K562 (cell line): ENCODE results near the gene PRDM11. TPM values are rescaled to one million over a fixed set of nuclear protein-coding genes. Genes with fewer than 3 reads are reported as not detected.

Experiments
- CHD7 ChIP-seq: fragments of 200-600 bp; sonication (generic); IDR thresholded peaks from one replicate; pipeline ENCODE4 v1.6.1; 2012; ENCODE audit warnings: mild to moderate bottlenecking, low read depth, low read length, inconsistent platforms
- CLOCK ChIP-seq: fragments of 250-450 bp; sonication (Bioruptor Pico); IDR thresholded peaks from 2 replicates; pipeline ENCODE4 v1.4.0; 2020; ENCODE audit warnings: mild to moderate bottlenecking, moderate library complexity, borderline replicate concordance
- FOSL1 ChIP-seq: fragments of 200-800 bp; sonication (Bioruptor generic); conservative IDR thresholded peaks from 2 replicates; pipeline ENCODE4 v1.6.1; 2016; ENCODE audit warnings: missing genetic modification characterization, missing compliant biosample characterization
- PHB2 ChIP-seq: fragments of 450-650 bp; IDR thresholded peaks from 2 replicates; pipeline ENCODE4 v1.6.1; 2017; ENCODE audit warnings: low read depth
- ZSCAN29 ChIP-seq: fragments of 450-650 bp; IDR thresholded peaks from 2 replicates; pipeline ENCODE4 v1.6.1; 2017
- polyA plus RNA-seq, 8 experiments: library from polyadenylated mRNA; depleted of rRNA in 4 of 8; stranded (reverse) in 5 of 8; unstranded in 3 of 8; fragments of >200 nt; fragmentation: Nextera tagmentation in 2 of 8; fragmentation: Illumina TruSeq in 1 of 8; extraction: Ambion mirVana in 2 of 8; extraction: Trizol in 1 of 8; gene quantifications; 2 replicates each; pipeline versions ENCODE4 v1.2.1 to v1.2.3, GENCODE V29; 2011 to 2014; ENCODE audit warnings: inconsistent platforms in 1 of 8, missing spikeins in 1 of 8
- total RNA-seq, 7 experiments: library from RNA; depleted of rRNA in 6 of 7; stranded (reverse); fragments of >200 nt in 6 of 7; fragmentation: Illumina TruSeq in 2 of 7; extraction: Trizol in 2 of 7; gene quantifications; 2 replicates each; pipeline versions ENCODE4 v1.2.1 to v1.2.3, GENCODE V29; 2011 to 2021; ENCODE audit warnings: low replicate concordance in 1 of 7
- TF ChIP-seq, protein P1 (sequence below): fragments of 200-800 bp; sonication (Bioruptor generic); IDR thresholded peaks from 2 replicates; pipeline ENCODE4 v1.6.1; 2016; ENCODE audit warnings: missing genetic modification characterization, missing compliant biosample characterization

The PRDM11 gene
- total and polyA plus RNA-seq, 9 of the 15 experiments (the other 6 are each of a cell fraction or from before 2014, with no cell fraction given) = 0.01 to 1.1 (median 0.29) TPM

DNA sequence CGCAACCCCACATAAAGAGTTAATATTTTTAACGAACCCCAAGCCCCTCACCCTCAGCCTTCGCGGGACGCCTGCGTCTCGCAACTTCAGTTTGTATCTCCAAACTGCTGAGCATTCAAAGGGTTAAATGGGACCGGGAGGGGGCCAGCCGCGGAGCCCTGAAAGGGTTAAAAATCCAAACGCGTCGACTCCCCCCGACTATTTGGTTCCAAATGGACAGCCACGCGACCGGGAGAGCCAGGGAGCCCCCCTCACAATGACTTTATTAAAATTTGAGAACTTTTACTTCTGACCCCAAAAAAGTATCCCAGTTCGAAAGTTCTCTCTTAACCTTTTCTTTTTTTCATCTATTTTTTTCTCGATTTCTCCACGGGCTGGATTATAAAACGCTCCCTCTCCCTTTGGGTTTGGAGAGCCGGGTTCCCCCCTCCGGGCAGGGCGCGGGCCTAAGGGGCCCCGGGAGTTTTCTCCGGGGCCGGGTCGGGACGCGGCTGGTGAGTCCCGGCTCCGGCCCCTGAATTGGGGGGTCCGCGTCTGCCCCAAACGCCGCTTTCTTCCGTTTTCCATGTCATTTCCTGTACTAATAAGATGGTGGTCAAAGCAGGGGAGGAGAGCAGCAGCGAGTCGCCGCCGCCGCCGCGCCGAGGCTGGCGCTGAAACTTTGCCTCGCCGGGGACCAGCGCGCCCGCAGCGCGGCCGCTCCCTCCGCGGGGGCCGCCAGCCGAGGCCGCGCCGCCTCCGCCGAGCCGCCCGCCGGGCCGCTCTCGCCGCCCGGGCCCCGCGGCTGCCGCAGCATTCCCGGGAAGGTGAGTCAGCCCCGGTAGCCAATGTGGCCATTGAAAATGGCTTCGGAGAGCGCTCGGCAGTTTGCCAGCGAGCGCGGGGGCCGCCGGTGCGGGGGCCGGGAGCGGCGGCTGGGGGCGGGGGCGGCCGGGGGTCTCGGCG is at the start of gene PRDM11 (continued):
- no peak for TF ChIP-seq CLOCK (CRISPR knock-in tag)
- TF ChIP-seq, protein P1, sequence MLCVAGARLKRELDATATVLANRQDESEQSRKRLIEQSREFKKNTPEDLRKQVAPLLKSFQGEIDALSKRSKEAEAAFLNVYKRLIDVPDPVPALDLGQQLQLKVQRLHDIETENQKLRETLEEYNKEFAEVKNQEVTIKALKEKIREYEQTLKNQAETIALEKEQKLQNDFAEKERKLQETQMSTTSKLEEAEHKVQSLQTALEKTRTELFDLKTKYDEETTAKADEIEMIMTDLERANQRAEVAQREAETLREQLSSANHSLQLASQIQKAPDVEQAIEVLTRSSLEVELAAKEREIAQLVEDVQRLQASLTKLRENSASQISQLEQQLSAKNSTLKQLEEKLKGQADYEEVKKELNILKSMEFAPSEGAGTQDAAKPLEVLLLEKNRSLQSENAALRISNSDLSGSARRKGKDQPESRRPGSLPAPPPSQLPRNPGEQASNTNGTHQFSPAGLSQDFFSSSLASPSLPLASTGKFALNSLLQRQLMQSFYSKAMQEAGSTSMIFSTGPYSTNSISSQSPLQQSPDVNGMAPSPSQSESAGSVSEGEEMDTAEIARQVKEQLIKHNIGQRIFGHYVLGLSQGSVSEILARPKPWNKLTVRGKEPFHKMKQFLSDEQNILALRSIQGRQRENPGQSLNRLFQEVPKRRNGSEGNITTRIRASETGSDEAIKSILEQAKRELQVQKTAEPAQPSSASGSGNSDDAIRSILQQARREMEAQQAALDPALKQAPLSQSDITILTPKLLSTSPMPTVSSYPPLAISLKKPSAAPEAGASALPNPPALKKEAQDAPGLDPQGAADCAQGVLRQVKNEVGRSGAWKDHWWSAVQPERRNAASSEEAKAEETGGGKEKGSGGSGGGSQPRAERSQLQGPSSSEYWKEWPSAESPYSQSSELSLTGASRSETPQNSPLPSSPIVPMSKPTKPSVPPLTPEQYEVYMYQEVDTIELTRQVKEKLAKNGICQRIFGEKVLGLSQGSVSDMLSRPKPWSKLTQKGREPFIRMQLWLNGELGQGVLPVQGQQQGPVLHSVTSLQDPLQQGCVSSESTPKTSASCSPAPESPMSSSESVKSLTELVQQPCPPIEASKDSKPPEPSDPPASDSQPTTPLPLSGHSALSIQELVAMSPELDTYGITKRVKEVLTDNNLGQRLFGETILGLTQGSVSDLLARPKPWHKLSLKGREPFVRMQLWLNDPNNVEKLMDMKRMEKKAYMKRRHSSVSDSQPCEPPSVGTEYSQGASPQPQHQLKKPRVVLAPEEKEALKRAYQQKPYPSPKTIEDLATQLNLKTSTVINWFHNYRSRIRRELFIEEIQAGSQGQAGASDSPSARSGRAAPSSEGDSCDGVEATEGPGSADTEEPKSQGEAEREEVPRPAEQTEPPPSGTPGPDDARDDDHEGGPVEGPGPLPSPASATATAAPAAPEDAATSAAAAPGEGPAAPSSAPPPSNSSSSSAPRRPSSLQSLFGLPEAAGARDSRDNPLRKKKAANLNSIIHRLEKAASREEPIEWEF = no peak
- TF ChIP-seq CHD7 = no peak
- peak; percentile 96 for TF ChIP-seq FOSL1
- no peak for TF ChIP-seq PHB2
- no peak for TF ChIP-seq ZSCAN29
